Thoracic aorta (tissue), 2 donors: ENCODE measurements around the gene DNAJB12. TPM values are rescaled to one million over a fixed set of nuclear protein-coding genes. Genes with fewer than 3 reads are reported as not detected.
"Not testable (repeated sequence)": the region's sequence is repeated elsewhere in the genome, so short reads cannot be mapped to it uniquely, and the experiment has no call there.

ENCODE experiments used
- ATAC-seq: fragments of 150-250 bp; one replicate; pipeline ENCODE4 v1.8.0; 2017; ENCODE audit warnings: low read depth; ENCODE audit not compliant: insufficient number of reproducible peaks, low FRiP score
- DNase-seq: peaks from one replicate; pipeline ENCODE4 v3.0.0-alpha.2; 2020; ENCODE audit warnings: low spot score
- H3K27ac ChIP-seq, 2 donors: fragments of 200-600 bp; sonication (generic); 1 replicate in 1 of 2; 2 replicates in 1 of 2; pipeline ENCODE4 v1.5.1; 2016; ENCODE audit warnings: mild to moderate bottlenecking in 2 of 2, moderate library complexity in 2 of 2
- H3K27me3 ChIP-seq: fragments of 200-600 bp; sonication (generic); replicated peaks from 2 replicates; pipeline ENCODE4 v1.6.0; 2016; ENCODE audit warnings: mild to moderate bottlenecking; ENCODE audit not compliant: insufficient read depth
- H3K36me3 ChIP-seq: fragments of 200-600 bp; sonication (generic); one replicate; pipeline ENCODE4 v1.5.1; 2016
- H3K4me1 ChIP-seq, 2 donors: fragments of 200-600 bp; sonication (generic); 1 replicate in 1 of 2; 2 replicates in 1 of 2; pipeline versions ENCODE4 v1.5.1 to v1.6.0; 2016; ENCODE audit warnings: low read depth in 2 of 2, mild to moderate bottlenecking in 1 of 2; ENCODE audit not compliant: control insufficient read depth in 1 of 2
- H3K4me3 ChIP-seq: fragments of 200-600 bp; sonication (generic); 2 replicates; pipeline ENCODE4 v1.5.1; 2016; ENCODE audit warnings: mild to moderate bottlenecking
- H3K9me3 ChIP-seq: fragments of 200-600 bp; sonication (generic); 2 replicates; pipeline ENCODE4 v1.5.1; 2016
- CTCF ChIP-seq: fragments of 200-600 bp; sonication (generic); IDR thresholded peaks from one replicate; pipeline ENCODE4 v1.5.1; 2019; ENCODE audit warnings: antibody characterized with exemption
- total RNA-seq, 2 donors: library from RNA; depleted of rRNA; stranded (reverse); fragments of >200 nt; gene quantifications; one replicate each; pipeline versions ENCODE4 v1.1.0 to v1.2.3, GENCODE V29; 2016

DNAJB12 gene
- total RNA-seq, 2 donors from 2014 or later: 33.3 to 39.5 TPM

DNA sequence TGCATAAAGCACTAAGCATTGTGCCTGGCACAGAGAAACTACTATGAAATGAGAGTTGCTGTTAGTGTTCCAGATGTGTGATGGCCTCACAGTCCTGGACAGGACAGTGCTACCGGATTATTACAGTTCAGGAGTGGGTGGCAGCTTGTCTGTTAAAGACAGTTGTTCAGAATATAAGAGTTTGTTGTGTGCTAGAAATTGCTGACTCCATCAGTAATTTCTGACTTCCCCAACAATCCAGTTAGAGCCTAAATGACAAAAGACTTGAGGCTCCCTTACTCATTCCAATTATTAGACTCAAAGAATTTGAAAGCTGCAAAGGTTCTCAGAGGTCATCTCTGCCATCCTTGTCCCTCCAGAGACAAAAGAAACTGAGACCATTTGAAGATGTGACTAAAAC is 34.3 kb upstream of the DNAJB12 start:
- H3K27ac ChIP-seq: no peak overlapping the region
- H3K27me3 ChIP-seq: no peaks in the 10 kb centered on the region
- no peak for TF ChIP-seq CTCF
- ATAC-seq (no peak), DNase-seq (no peak)
- no peaks in the 10 kb centered on the region for H3K4me1 ChIP-seq
- no peaks in the 10 kb centered on the region for H3K36me3 ChIP-seq
- H3K9me3 ChIP-seq: no peaks in the 10 kb centered on the region
- no peak overlapping the region for H3K4me3 ChIP-seq

GRCh38 chr10:72388062-72388461 is 33.3 kb upstream of the DNAJB12 start:
- Histone ChIP-seq H3K4me1 (no peaks in the 10 kb centered on the region), H3K27ac (no peak overlapping the region), H3K27me3 (no peaks in the 10 kb centered on the region), H3K9me3 (no peaks in the 10 kb centered on the region), H3K36me3 (no peaks in the 10 kb centered on the region), H3K4me3 (no peak overlapping the region)
- ATAC-seq (no peak), DNase-seq (no peak)
- TF ChIP-seq CTCF: no peak

DNA sequence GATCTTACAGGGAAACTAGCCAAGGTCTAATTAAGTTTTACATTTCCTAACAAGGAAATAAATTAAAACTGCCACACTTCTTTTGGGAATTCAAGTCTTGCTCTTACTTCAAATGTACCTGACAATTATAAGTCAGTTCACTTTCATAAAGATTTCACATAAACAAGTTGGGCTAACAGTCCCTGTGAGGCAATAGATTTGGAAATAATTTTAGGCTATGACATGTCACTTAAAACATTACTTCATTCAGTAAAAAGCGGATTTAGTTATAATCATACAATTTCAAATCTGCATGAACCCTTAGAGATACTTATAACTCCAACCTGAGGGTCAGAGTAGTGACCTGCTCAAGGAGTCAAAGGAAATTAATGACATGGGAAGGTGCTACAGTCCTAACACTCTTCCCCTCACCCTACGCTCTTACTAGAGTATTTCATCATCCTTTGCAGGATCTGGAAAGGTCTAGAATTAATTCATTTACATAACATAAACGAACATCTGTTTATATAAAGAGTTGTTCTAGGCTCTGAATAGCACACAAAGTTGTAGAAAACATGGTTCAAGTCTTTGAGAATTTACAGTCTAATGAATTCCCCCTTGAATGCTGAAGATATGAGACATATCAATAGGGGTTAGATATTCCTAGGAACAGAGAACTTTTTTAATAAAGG is 32.3 kb upstream of the DNAJB12 start:
- no peaks in the 10 kb centered on the region for H3K27me3 ChIP-seq
- H3K36me3 ChIP-seq: no peaks in the 10 kb centered on the region
- no peaks in the 10 kb centered on the region for H3K9me3 ChIP-seq
- H3K4me1 ChIP-seq: no peaks in the 10 kb centered on the region
- no peak for TF ChIP-seq CTCF
- no peak overlapping the region for H3K27ac ChIP-seq
- no peak overlapping the region for H3K4me3 ChIP-seq
- DNase-seq (no peak), ATAC-seq (no peak)

- no peak for TF ChIP-seq CTCF
Observed at GRCh38 chr10:72385724-72386123, 31.0 kb upstream of the DNAJB12 start.

DNA sequence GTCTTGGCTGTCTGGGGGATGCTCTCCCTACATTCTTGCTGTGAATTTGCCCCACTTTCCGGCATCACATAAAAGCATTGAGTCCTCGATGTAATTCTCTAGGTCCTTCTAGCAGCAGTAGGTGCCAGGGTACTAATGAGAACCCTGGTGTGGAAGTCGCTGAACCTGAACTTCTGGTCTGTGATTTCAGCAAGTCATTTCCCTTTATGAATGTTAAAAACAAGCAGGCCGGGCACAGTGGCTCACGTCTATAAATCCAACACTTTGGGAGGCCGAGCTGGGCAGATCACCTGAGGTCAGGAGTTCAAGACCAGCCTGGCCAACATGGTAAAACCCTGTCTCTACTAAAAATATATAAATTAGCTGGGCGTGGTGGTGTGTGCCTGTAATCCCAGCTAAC is 30.3 kb upstream of the DNAJB12 start:
- not testable (repeated sequence) for ATAC-seq, H3K9me3 ChIP-seq, H3K4me3 ChIP-seq, DNase-seq, H3K36me3 ChIP-seq, H3K4me1 ChIP-seq, H3K27me3 ChIP-seq, H3K27ac ChIP-seq

More at GRCh38 chr10:72385724-72386123, 31.0 kb upstream of the DNAJB12 start:
- Histone ChIP-seq H3K9me3 (no peaks in the 10 kb centered on the region), H3K36me3 (no peaks in the 10 kb centered on the region), H3K27ac (no peak overlapping the region), H3K27me3 (no peaks in the 10 kb centered on the region), H3K4me3 (no peak overlapping the region), H3K4me1 (no peaks in the 10 kb centered on the region)
- DNase-seq (no peak), ATAC-seq (no peak)

- no peak for ATAC-seq
Observed at GRCh38 chr10:72379776-72380175, 25.1 kb upstream of the DNAJB12 start.

More at GRCh38 chr10:72379776-72380175, 25.1 kb upstream of the DNAJB12 start:
- no peak overlapping the region for H3K4me3 ChIP-seq
- no peaks in the 10 kb centered on the region for H3K36me3 ChIP-seq
- no peak for DNase-seq
- no peak for TF ChIP-seq CTCF
- H3K4me1 ChIP-seq: no peaks in the 10 kb centered on the region
- H3K27me3 ChIP-seq: no peaks in the 10 kb centered on the region
- no peak overlapping the region for H3K27ac ChIP-seq
- H3K9me3 ChIP-seq: no peaks in the 10 kb centered on the region
